ENCODE measurements around the gene CAMKV. TPM values are rescaled to one million over a fixed set of nuclear protein-coding genes. Genes with fewer than 3 reads are reported as not detected.

Gene CAMKV
- total RNA-seq, 2 donors from 2014 or later: not detected

GRCh38 chr3:49867871-49868321 is 1.8 kb downstream of the CAMKV start:
- Histone ChIP-seq H3K27me3 (peaks cover 9 to 19% of the 10 kb centered on the region in 2 donors), H3K27ac (no peak overlapping the region), H3K4me1 (peaks cover 0 to 14% of the 10 kb centered on the region in 2 donors), H3K9me3 (no peaks in the 10 kb centered on the region), H3K36me3 (no peaks in the 10 kb centered on the region), H3K4me3 (no peak overlapping the region)
- no peak for TF ChIP-seq CTCF (IDR thresholded peaks at IDR 0.05)
- no peak for DNase-seq (ENCODE audit: low spot score)

GRCh38 chr3:49867400-49867799 is 2.3 kb downstream of the CAMKV start:
- Histone ChIP-seq H3K4me3 (no peak overlapping the region), H3K9me3 (no peaks in the 10 kb centered on the region), H3K27ac (no peak overlapping the region), H3K4me1 (peaks cover 0 to 14% of the 10 kb centered on the region in 2 donors), H3K36me3 (no peaks in the 10 kb centered on the region), H3K27me3 (peaks cover 9 to 19% of the 10 kb centered on the region in 2 donors)
- no peak for DNase-seq (ENCODE audit: low spot score)
- TF ChIP-seq CTCF (IDR thresholded peaks at IDR 0.05): no peak

- H3K27me3 ChIP-seq: peaks cover 9 to 14% of the 10 kb centered on the region in 2 donors
These were observed 4.4 kb downstream of the CAMKV start for GRCh38 chr3:49865198-49865784.

GRCh38 chr3:49864505-49864904 is 5.2 kb downstream of the CAMKV start:
- H3K4me3 ChIP-seq: no peak overlapping the region
- no peak for DNase-seq (ENCODE audit: low spot score)
- H3K36me3 ChIP-seq: no peaks in the 10 kb centered on the region
- H3K4me1 ChIP-seq: peaks cover 0 to 7% of the 10 kb centered on the region in 2 donors
- peaks cover 6 to 10% of the 10 kb centered on the region in 2 donors for H3K27me3 ChIP-seq
- H3K9me3 ChIP-seq: no peaks in the 10 kb centered on the region
- no peak for TF ChIP-seq CTCF (IDR thresholded peaks at IDR 0.05)
- H3K27ac ChIP-seq: no peak overlapping the region

More at GRCh38 chr3:49865198-49865784, 4.4 kb downstream of the CAMKV start:
- no peak overlapping the region for H3K27ac ChIP-seq
- peaks cover 0 to 14% of the 10 kb centered on the region in 2 donors for H3K4me1 ChIP-seq
- no peak for DNase-seq (ENCODE audit: low spot score)
- no peak overlapping the region for H3K4me3 ChIP-seq
- H3K36me3 ChIP-seq: no peaks in the 10 kb centered on the region
- no peaks in the 10 kb centered on the region for H3K9me3 ChIP-seq
- no peak for TF ChIP-seq CTCF (IDR thresholded peaks at IDR 0.05)

- no peak overlapping the region for H3K4me3 ChIP-seq
- no peaks in the 10 kb centered on the region for H3K9me3 ChIP-seq
- no peak for DNase-seq (ENCODE audit: low spot score)
- no peak for TF ChIP-seq CTCF (IDR thresholded peaks at IDR 0.05)
- no peak overlapping the region for H3K27ac ChIP-seq
- peaks cover 0 to 13% of the 10 kb centered on the region in 2 donors for H3K4me1 ChIP-seq
- H3K36me3 ChIP-seq: no peaks in the 10 kb centered on the region
- H3K27me3 ChIP-seq: no peaks in the 10 kb centered on the region
These were observed 10.0 kb downstream of the CAMKV start for GRCh38 chr3:49859576-49860305.
